GM12874 (cell line): ENCODE measurements around the gene PVR.

Experiments
- TF ChIP-seq, protein P1 (sequence below): IDR thresholded peaks from 2 replicates; pipeline ENCODE4 v1.5.1; 2011; ENCODE audit warnings: low read depth, mild to moderate bottlenecking, control low read depth, low read length, moderate library complexity; ENCODE audit not compliant: insufficient read depth

PVR gene

DNA sequence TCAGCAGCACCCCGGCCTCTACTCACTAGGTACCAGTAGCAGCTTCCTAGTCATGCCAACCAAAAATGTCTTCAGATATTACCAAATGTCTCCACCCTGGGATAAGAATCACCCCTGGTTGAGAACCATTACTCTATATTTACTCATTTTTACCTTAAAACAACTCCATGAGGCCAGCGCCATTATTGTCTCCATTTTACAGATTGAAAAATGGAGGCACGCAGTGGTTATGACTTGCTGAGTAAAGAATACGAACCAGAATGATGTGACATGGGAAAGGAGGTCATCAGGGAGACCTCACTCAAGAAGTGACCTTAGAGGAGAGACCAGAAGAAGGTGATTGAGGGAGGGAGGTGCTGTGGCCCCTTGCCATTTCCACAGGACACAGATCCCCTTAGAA lies 29.8 kb downstream of the PVR start:
- TF ChIP-seq, protein P1, sequence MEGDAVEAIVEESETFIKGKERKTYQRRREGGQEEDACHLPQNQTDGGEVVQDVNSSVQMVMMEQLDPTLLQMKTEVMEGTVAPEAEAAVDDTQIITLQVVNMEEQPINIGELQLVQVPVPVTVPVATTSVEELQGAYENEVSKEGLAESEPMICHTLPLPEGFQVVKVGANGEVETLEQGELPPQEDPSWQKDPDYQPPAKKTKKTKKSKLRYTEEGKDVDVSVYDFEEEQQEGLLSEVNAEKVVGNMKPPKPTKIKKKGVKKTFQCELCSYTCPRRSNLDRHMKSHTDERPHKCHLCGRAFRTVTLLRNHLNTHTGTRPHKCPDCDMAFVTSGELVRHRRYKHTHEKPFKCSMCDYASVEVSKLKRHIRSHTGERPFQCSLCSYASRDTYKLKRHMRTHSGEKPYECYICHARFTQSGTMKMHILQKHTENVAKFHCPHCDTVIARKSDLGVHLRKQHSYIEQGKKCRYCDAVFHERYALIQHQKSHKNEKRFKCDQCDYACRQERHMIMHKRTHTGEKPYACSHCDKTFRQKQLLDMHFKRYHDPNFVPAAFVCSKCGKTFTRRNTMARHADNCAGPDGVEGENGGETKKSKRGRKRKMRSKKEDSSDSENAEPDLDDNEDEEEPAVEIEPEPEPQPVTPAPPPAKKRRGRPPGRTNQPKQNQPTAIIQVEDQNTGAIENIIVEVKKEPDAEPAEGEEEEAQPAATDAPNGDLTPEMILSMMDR, result no peak

DNA sequence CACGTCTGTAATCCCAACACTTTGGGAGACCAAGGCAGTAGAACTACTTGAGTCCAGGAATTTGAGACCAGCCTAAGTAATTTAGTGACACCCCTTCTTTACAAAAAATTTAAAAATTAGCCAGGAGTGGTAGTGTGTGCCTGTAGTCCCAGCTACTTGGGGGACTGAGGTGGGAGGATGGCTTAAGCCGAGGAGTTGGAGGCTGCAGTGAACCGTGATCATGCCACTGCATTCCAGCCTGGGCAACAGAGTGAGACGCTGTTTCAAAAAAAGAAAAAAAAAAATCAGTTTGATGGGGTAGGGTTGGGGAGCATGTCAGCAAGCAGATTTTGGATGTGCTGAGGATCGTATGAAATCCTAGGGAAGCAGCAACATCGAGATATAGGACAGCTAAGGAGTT lies 31.8 kb downstream of the PVR start:
- TF ChIP-seq, protein P1, result no peak

GRCh38 chr19:44677019-44677811 lies 33.5 kb downstream of the PVR start:
- TF ChIP-seq, protein P1, result no peak

DNA sequence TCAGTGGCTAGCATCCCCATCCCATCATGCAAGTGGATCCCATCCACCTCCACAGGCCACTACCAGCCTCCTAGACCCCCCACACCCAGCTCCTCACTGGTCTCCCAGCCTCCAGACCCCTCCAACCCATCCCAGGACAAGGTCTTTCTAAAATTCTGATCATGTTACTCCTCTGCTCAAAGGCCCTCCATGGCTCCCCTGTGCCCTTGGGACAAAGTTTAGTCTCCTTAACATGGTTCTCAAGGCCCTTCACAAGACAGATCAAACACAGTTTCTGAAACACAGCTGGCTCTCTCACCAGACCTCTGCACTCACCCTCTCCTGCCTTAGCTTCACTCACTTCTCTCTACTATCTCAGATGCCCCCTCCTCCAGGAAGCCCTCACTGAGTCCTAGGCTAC lies 36.8 kb downstream of the PVR start:
- TF ChIP-seq, protein P1, result no peak

GRCh38 chr19:44681992-44682790 lies 38.5 kb downstream of the PVR start:
- TF ChIP-seq, protein P1, result no peak

DNA sequence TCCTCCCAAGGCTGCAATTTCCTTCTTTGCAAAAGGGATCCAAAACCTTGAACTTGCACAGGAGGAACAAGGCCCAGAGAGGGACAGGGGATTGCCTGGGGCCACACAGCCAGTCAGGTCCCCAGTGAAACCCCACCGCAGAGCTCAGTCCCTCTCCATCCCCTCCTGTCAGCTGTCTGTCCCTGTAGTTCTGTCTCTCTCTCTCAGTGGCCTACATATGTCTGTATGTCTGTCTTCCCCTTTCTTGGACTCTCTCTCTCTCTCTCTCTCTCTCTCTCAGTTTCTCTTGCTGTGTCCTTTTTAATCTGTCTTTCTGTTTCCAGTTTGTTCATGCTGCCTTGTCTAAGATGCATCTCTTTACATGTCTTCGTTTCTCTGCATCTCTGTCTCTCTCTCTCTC lies 39.1 kb downstream of the PVR start:
- TF ChIP-seq, protein P1, result no peak

DNA sequence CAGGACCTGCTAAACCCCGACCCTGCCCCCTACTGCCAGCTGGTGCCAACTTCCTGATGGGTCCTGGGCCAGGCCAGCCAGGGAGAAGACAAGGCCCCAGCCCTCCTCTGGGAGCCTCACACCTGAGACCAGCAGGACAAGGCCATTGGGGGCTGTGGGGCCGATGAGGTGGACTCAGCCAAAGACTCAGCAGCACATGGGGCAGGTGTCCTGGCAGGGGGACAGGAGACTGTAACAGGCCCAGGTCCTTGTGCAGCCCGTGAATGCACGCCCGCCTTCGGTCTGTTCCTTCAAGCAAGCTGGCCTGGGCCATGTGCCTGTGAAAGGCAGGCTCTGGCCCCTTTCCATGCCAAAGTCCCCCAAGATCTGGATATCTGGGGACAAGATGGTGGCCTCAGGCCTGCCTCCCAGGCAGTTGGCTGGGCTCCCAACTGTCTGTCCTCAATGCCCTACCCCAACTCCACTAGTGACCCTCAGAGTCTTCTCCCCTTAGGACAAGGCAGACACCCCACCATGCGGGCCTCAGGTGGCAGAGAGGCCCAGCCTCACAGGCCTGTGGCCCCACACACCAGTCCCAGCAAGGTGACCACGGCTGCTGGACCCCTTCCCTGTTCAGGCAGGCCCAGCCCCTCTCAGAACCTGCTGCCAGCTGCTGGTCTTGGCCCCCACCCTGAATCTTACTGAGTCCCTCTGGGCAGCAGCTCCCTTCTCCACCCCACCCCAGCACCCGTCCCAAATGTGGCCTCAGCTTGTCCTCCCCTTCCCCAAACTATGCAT lies 39.9 kb downstream of the PVR start:
- TF ChIP-seq, protein P1, result no peak
